Esophagus (tissue), 2 donors: ENCODE data around the gene PABPC1L2B. TPM values are rescaled to one million over a fixed set of nuclear protein-coding genes. Genes with fewer than 3 reads are reported as not detected.

Source experiments
- polyA plus RNA-seq, 2 donors: library from polyadenylated mRNA; stranded (reverse); fragments of 200-250 nt; gene quantifications; one replicate each; pipeline ENCODE4 v1.2.3, GENCODE V29; 2013
- donor health status: healthy with polysubstance abuse.
- donor health status: Bipolar disorder and iron deficiency.

The PABPC1L2B gene
- polyA plus RNA-seq, 2 donors = not detected

Other genes starting within 250 kb of the PABPC1L2B start
- under 1 TPM in 1 of 2 donors, not detected in 1; 0.11 TPM for gene DMRTC1B, start 226.0 kb upstream of the PABPC1L2B start, polyA plus RNA-seq
- not detected for gene FAM236B, start 220.3 kb upstream of the PABPC1L2B start, polyA plus RNA-seq
- gene FAM236D, start 194.7 kb upstream of the PABPC1L2B start, polyA plus RNA-seq = not detected
- not detected for gene FAM236C, start 90.3 kb upstream of the PABPC1L2B start, polyA plus RNA-seq
- gene FAM236A, start 64.7 kb upstream of the PABPC1L2B start, polyA plus RNA-seq = not detected
- gene DMRTC1, start 59.1 kb upstream of the PABPC1L2B start, polyA plus RNA-seq = not detected
- not detected for gene PABPC1L2A, start 76.6 kb downstream of the PABPC1L2B start, polyA plus RNA-seq
- gene NAP1L2, start 211.9 kb downstream of the PABPC1L2B start, polyA plus RNA-seq = 1 to 10 TPM; 1.0 to 1.4 TPM